ENCODE results near the gene NUTF2.
"Not testable (repeated sequence)": the region's sequence is repeated elsewhere in the genome, so short reads cannot be mapped to it uniquely, and the experiment has no call there.

The NUTF2 gene

GRCh38 chr16:67910158-67910557, 63.4 kb downstream of the NUTF2 start:
- no peak for TF ChIP-seq CTCF (IDR thresholded peaks at IDR 0.05)
- Histone ChIP-seq H3K27me3 (no peaks in the 10 kb centered on the region), H3K36me3 (peaks cover 26 to 44% (median 28%) of the 10 kb centered on the region in 3 donors), H3K27ac (no peak overlapping the region), H3K9me3 (no peaks in the 10 kb centered on the region), H3K4me1 (peaks cover 0 to 4% (median 0%) of the 10 kb centered on the region in 4 donors), H3K4me3 (no peak overlapping the region)
- no peak for DNase-seq
- intact Hi-C loops (cut with DNase I; ENCODE audit: low total_unique reads) = no loop called here

GRCh38 chr16:67914758-67915495, 68.2 kb downstream of the NUTF2 start:
- no peaks in the 10 kb centered on the region for H3K9me3 ChIP-seq
- intact Hi-C loops (cut with DNase I; ENCODE audit: low total_unique reads) = no loop called here
- H3K4me1 ChIP-seq = peaks cover 0 to 41% (median 26%) of the 10 kb centered on the region in 4 donors
- no peak overlapping the region for H3K4me3 ChIP-seq
- H3K27ac ChIP-seq = no peak overlapping the region
- TF ChIP-seq CTCF (IDR thresholded peaks at IDR 0.05) = no peak
- DNase-seq = no peak
- H3K27me3 ChIP-seq = no peaks in the 10 kb centered on the region
- peaks cover 12 to 38% (median 13%) of the 10 kb centered on the region in 3 donors for H3K36me3 ChIP-seq

DNA sequence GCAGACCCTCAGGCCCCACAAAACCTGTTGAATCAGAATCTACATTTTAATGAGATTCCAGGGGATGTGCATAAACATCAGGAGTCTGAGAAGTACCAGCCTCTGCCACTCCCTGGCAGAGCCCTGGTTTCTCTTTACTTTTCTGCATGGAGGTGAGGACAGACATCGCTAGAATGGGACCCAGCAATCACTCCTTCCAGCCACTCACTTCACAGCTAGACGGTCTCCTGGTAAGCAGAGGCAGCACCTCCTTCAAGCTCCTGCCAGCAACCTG, 68.7 kb downstream of the NUTF2 start:
- H3K27ac ChIP-seq; intact Hi-C loops (cut with DNase I; ENCODE audit: low total_unique reads); H3K4me3 ChIP-seq; H3K9me3 ChIP-seq; DNase-seq; H3K27me3 ChIP-seq: not testable (repeated sequence)
- Histone ChIP-seq H3K4me1 (peaks cover 0 to 43% (median 26%) of the 10 kb centered on the region in 4 donors), H3K36me3 (peaks cover 7 to 33% (median 8%) of the 10 kb centered on the region in 3 donors)

DNA sequence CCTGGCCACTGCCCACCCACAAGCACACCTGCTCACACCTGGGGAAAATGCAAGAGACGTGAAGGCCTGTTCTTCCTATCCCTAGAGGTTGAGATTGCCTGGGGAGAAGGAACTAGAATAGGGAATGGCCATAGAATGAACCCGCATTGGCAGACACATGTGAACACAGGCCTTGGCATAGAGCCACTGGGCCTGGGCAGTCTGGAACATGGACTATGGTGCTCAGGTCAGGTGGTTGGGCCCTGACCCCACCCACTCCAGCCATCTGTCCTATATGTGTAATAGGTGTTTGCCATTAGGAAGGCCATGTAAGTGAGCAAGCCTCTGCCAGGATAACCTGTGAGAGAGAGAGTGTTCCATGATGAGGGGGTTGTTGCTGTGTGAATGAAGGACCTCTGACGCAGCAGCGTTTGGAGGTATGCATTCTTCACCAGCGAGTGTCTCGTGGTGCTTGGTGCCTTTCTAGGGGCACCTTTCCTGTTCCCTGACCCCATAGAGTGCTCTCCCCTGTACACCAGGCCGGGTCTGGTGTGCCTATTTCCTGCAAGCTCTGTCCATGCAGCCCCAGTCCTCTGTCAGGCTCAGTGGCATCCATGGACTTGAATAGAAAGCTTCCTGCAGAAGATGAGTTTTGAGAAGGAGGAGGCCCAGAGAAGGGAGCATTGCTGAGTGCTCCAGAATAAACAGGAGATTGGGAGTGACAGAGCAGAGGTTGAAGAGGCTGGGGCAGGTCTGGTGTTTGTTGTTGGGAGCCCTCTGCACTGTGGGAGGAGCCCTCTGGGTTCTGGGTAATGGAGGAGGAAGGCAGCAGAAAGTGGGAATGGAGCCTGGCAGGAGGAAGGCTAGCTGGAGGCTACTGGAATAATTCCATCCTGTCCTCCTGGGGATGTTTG, 69.3 kb downstream of the NUTF2 start:
- H3K36me3 ChIP-seq = peaks cover under 1 to 26% (median 2%) of the 10 kb centered on the region in 3 donors
- no peak overlapping the region for H3K4me3 ChIP-seq
- H3K27me3 ChIP-seq = no peaks in the 10 kb centered on the region
- H3K9me3 ChIP-seq = no peaks in the 10 kb centered on the region
- no peak for TF ChIP-seq CTCF (IDR thresholded peaks at IDR 0.05)
- peaks cover 0 to 43% (median 26%) of the 10 kb centered on the region in 4 donors for H3K4me1 ChIP-seq
- no peak for DNase-seq
- intact Hi-C loops (cut with DNase I; ENCODE audit: low total_unique reads) = no loop called here
- peak overlapping the region; percentile 40 to 57 for H3K27ac ChIP-seq

GRCh38 chr16:67917140-67917851, 70.6 kb downstream of the NUTF2 start:
- Histone ChIP-seq H3K4me1 (peaks cover 0 to 47% (median 26%) of the 10 kb centered on the region in 4 donors), H3K4me3 (no peak overlapping the region), H3K27me3 (no peaks in the 10 kb centered on the region), H3K9me3 (no peaks in the 10 kb centered on the region), H3K27ac (peak overlapping the region; percentile 40 to 57), H3K36me3 (peaks cover 0 to 19% (median 0%) of the 10 kb centered on the region in 3 donors)
- TF ChIP-seq CTCF (IDR thresholded peaks at IDR 0.05) = no peak
- DNase-seq = no peak
- intact Hi-C loops (cut with DNase I; ENCODE audit: low total_unique reads) = no loop called here
